Aorta (tissue), 5 donors: ENCODE results near the gene MOB3B. TPM values are rescaled to one million over a fixed set of nuclear protein-coding genes. Genes with fewer than 3 reads are reported as not detected.

ENCODE experiments used
- ATAC-seq: fragments of 200-7000 bp; cut with Tn5 transposase; one replicate; pipeline ENCODE4 v1.9.1; 2022; ENCODE audit warnings: moderate library complexity; ENCODE audit not compliant: low FRiP score
- DNase-seq, 2 donors: peaks; one replicate each; pipeline ENCODE4 v3.0.0-alpha.2; 2020
- H3K27ac ChIP-seq, 2 donors: one replicate each; pipeline ENCODE4 v1.5.1; 2013; ENCODE audit warnings: low read length in 2 of 2, mild to moderate bottlenecking in 2 of 2, moderate library complexity in 2 of 2, control low read depth in 1 of 2, inconsistent platforms in 1 of 2, low read depth in 1 of 2
- H3K27me3 ChIP-seq, 2 donors: one replicate each; pipeline ENCODE4 v1.6.1; 2013; ENCODE audit warnings: control low read depth in 1 of 2, low read length in 1 of 2, mild to moderate bottlenecking in 1 of 2, moderate library complexity in 1 of 2; ENCODE audit not compliant: insufficient read depth in 2 of 2, control insufficient read depth in 1 of 2
- H3K36me3 ChIP-seq, 2 donors: one replicate each; pipeline ENCODE4 v1.6.1; 2013; ENCODE audit warnings: control low read depth in 1 of 2, low read length in 1 of 2, mild to moderate bottlenecking in 1 of 2; ENCODE audit not compliant: insufficient read depth in 2 of 2, control insufficient read depth in 1 of 2
- H3K4me1 ChIP-seq, 2 donors: one replicate each; pipeline ENCODE4 v1.6.1; 2013; ENCODE audit warnings: low read length in 2 of 2, control low read depth in 1 of 2, mild to moderate bottlenecking in 1 of 2, moderate library complexity in 1 of 2; ENCODE audit not compliant: insufficient read depth in 2 of 2, control insufficient read depth in 1 of 2
- H3K4me3 ChIP-seq, 2 donors: one replicate each; pipeline ENCODE4 v1.5.1; 2013; ENCODE audit warnings: low read length in 2 of 2, control low read depth in 1 of 2, mild to moderate bottlenecking in 1 of 2
- H3K9me3 ChIP-seq: one replicate; pipeline ENCODE4 v1.6.1; 2013; ENCODE audit warnings: mild to moderate bottlenecking, low read length; ENCODE audit not compliant: control insufficient read depth
- WGBS, 2 donors: extraction: QIAGEN DNeasy Blood & Tissue Kit; methylation state at CpG; one replicate each; pipeline ENCODE4 v1.1.7; 2013; 5-methylcytosine and 5-hydroxymethylcytosine counted together
- intact Hi-C, 2 donors: fragments of 100-400 bp; cut with DNase I; formaldehyde crosslinking; loops; one replicate each; pipeline versions ENCODE4 v1.14.2 to v1.15.0; 2022
- polyA plus RNA-seq, 2 donors: library from polyadenylated mRNA; stranded (reverse); fragments of 200-250 nt; gene quantifications; one replicate each; pipeline ENCODE4 v1.2.3, GENCODE V29; 2013
- total RNA-seq, 2 donors: library from RNA; stranded (reverse); fragmentation: NEBNext Ultra II Directional; extraction: Animal tissue kit (Norgen Biotek cat#: 25700); gene quantifications; one replicate each; pipeline ENCODE4 v1.2.1, GENCODE V29; 2021
- donor health status: healthy with polysubstance abuse.
- donor health status: Bipolar disorder and iron deficiency.
- donor health status: DM: no; HTN: no; CAD: no.
- donor health status: DM: no; HTN: no; CAD: no.
- donor health status: DM: yes; HTN: yes; CAD: no.

MOB3B gene
- total and polyA plus RNA-seq, 4 donors, result 3.0 to 9.0 (median 5.8) TPM

DNA sequence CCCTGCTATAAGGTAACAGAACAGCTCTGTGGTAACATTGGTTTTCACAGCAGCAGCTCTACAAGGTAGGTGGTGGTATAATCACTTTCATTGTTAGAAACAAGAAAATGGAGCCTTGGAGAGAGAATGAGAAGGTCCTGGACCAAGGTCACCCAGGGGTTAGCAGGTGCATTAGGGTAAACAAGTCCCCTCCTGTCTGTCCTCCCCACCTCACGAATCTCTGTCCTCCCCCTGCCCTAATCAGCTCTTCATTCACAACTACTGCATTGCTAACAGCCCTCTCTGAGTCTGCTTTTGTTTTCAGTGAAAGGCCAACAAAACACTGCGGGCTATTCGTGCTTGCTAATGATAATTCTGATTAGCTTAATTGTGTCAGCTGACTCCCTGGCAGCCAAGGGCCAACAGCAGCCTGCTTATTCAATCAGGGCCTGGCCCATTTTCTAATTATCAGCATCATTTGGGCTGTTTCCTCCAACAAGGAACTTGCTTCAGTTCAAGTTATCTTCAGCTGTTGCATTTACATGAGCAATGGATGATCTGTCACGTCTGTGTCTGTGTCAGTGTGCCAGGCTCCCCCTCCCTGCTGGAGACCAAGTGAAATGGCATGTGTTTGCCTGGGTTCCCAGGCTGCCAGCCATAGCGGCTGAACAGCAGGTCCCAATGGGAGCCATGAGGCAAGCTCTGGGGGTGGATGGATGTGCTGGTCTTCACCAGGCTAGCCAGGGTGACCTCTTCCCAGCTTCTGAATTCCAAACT, 176.0 kb downstream of the MOB3B start:
- Histone ChIP-seq H3K27ac (no peak overlapping the region), H3K4me1 (peaks cover 2 to 5% of the 10 kb centered on the region in 2 donors), H3K9me3 (no peaks in the 10 kb centered on the region), H3K36me3 (no peaks in the 10 kb centered on the region), H3K27me3 (no peaks in the 10 kb centered on the region), H3K4me3 (no peak overlapping the region)
- DNase-seq (peak in 1 of 2 donors; percentile 61), ATAC-seq (peak; percentile 29)
- intact Hi-C loops, result no loop called here
- 62 to 73% methylated on average over 4 to 5 of the region's 5 CpGs for WGBS, 2 donors

DNA sequence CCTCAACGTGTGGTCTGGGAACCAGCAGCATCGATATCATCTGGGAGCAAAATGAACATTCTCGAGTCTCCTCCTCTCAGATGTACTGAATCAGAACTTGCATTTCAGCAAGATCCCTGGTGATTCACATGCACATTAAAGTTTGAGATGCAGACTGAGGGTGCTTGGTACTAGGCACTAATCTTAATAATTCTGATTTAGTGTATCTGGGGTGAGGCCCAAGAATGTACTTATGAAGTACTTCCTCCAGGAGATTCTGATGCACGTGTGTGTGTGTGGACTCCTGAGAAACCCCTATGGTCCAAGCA, 176.5 kb downstream of the MOB3B start:
- DNase-seq, result no peak
- Histone ChIP-seq H3K9me3 (no peaks in the 10 kb centered on the region), H3K4me3 (no peak overlapping the region), H3K27ac (no peak overlapping the region), H3K27me3 (no peaks in the 10 kb centered on the region), H3K4me1 (peaks cover 3 to 5% of the 10 kb centered on the region in 2 donors), H3K36me3 (no peaks in the 10 kb centered on the region)
- 62 to 79% methylated on average over 4 of the region's 4 CpGs for WGBS, 2 donors
- no peak for ATAC-seq
- intact Hi-C loops, result no loop called here

DNA sequence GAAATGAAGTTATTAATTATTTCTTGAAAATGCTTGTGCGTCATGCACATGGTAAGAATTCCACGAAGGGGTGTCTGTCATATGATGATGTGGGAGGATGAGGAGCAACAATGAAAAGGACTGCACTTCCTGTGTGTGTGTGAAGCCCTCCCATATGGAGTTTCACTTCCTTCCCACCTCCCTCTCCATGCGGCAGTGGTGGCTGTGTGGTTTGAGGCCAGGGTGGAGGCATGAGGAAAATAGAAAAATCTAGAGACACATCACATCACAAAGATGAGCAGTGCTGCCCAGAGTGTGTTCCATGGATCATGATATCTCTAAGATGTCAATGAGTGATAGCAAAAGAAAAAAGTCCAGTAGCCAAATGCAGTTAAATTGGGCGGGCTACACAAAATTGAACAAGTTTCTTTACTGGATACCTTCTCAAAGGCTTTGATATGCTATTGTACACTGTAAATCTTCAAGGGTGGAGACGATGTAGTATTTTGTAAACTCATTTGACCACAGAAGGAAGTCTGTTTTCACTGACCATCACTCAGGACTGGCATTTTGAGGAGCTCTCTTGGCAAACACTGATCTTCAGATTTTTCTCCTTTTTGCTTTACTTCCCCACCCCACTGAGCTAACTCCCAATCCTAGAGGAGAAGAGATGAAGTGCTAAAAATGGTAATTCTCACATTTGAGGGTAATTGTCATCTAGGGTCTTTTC, 177.0 kb downstream of the MOB3B start:
- peaks cover 3 to 5% of the 10 kb centered on the region in 2 donors for H3K4me1 ChIP-seq
- ATAC-seq, result no peak
- no peaks in the 10 kb centered on the region for H3K9me3 ChIP-seq
- no peaks in the 10 kb centered on the region for H3K27me3 ChIP-seq
- no peak overlapping the region for H3K4me3 ChIP-seq
- peak in 1 of 2 donors; percentile 69 for DNase-seq
- intact Hi-C loops, result no loop called here
- H3K36me3 ChIP-seq, result no peaks in the 10 kb centered on the region
- no peak overlapping the region for H3K27ac ChIP-seq
- WGBS, 2 donors, result 93% methylated on average over 5 of the region's 5 CpGs

DNA sequence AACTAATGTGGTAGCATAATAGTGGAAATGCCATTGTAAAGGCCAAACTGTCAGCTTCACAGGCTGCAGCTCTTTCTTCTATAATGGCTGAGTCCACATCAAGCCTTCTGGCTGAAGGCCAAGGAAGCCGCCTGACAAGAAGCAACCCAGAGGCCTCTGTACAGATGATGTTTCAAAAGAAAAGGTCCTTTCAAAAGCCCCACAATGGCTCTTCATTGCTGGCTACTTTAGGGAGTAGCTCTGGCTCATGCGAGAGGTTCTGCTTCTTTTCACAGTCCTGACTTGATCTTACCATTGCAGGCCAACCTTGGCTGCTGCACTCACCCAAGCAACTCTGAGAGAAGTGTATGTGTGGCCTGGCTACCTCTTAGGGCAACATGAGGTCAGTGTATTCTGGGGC, 178.2 kb downstream of the MOB3B start:
- DNase-seq, result peak in 1 of 2 donors; percentile 63
- no peak for ATAC-seq
- Histone ChIP-seq H3K27ac (no peak overlapping the region), H3K4me1 (peaks cover 3 to 5% of the 10 kb centered on the region in 2 donors), H3K27me3 (no peaks in the 10 kb centered on the region), H3K9me3 (no peaks in the 10 kb centered on the region), H3K36me3 (no peaks in the 10 kb centered on the region), H3K4me3 (no peak overlapping the region)
- 41 to 50% methylated on average over 2 of the region's 2 CpGs for WGBS, 2 donors
- intact Hi-C loops, result no loop called here

DNA sequence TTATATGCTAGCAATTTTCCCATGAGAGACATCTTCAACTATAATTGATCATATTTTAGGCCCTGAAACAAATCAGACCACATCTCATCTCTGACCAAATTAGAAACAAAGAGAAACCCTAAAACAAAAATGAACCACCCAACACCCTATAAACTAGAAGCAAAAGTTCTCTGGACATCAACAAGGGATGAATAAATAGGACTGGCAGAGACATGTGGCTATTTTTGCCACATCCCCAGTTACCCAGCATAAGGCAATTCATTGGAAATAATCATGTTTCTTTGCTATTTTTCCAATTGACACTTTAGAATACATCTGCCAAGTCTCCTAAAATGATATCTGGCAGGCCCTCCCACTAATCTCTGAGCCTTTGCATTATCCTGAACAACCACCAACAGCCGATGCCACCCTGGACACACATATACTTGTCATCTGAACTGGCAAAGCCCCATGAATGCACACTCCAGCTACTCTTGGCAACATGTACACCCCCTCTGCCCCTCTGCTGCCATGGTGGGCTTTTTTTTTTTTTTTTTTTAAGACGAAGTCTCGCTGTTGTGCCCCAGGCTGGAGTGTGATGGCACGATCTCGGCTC, 179.1 kb downstream of the MOB3B start:
- no peaks in the 10 kb centered on the region for H3K36me3 ChIP-seq
- no peak overlapping the region for H3K27ac ChIP-seq
- ATAC-seq (no peak), DNase-seq (no peak)
- H3K4me1 ChIP-seq, result peaks cover 3 to 5% of the 10 kb centered on the region in 2 donors
- H3K4me3 ChIP-seq, result no peak overlapping the region
- no peaks in the 10 kb centered on the region for H3K9me3 ChIP-seq
- intact Hi-C loops, result no loop called here
- WGBS, 2 donors, result 68 to 85% methylated on average over 5 of the region's 5 CpGs
- no peaks in the 10 kb centered on the region for H3K27me3 ChIP-seq

DNA sequence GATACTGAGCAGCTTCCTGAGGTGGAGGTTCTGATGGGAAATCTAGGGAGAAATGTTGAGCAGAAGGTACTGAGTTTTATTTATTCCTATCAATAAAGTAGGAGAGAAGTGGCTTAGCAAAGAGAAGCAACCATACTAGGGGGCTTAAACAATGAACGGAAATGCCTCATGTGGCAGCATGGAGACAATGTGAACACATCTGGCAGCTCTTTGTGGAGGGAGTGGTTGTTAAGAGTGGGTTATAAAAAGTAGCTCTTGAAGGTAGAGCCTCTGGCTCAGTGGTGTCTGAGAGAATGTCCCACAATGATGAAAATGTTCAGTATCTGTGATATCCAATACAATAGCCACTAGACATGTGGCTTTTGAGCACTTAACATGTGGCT, 179.9 kb downstream of the MOB3B start:
- DNase-seq (no peak), ATAC-seq (no peak)
- Histone ChIP-seq H3K27ac (no peak overlapping the region), H3K9me3 (no peaks in the 10 kb centered on the region), H3K4me1 (peaks cover 3 to 5% of the 10 kb centered on the region in 2 donors), H3K27me3 (no peaks in the 10 kb centered on the region), H3K36me3 (no peaks in the 10 kb centered on the region), H3K4me3 (no peak overlapping the region)
- 92 to 97% methylated on average over 1 of the region's 1 CpG for WGBS, 2 donors
- intact Hi-C loops, result no loop called here

DNA sequence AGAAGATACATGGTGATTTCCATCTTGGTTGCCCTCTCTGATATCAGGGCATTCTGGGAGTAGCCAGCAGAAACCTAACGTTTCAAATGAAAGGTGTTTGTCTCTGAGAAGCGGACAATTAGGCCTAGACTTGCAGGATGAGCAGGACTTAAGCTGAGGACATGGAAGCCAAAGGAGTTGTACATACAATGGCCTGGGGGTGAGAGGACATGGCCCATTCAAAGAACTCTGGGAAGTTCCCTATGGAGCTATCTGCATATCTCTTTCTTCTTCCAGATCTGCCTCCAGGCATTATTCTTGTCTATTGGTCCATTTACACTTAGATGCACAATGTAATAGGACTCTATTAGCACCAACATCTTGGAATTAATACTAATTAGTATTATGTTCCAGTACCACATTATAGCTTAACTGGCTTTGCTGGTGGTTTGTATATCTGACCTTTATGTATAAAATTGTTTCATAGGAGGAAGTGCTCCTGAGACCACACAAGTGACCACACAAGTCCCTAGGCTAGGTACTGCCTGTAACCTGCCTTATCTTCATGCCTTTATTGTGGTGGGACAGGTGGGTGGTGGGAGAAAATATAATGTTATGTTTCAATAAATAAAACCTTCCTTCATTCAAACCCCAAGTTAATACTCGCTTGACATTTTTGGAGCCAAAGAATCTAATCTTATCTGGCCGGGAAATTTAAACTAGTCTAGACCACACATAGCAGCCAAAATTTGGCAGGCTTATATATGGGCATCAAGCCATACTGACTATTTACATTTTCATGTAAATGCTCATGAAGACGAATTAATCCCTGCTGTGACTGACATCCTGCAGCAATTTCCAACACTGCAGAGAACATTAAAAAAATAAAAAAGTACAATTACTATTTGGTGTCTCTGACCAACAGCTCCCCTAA, 180.6 kb downstream of the MOB3B start:
- intact Hi-C loops, result no loop called here
- H3K4me3 ChIP-seq, result no peak overlapping the region
- H3K27me3 ChIP-seq, result no peaks in the 10 kb centered on the region
- DNase-seq, result no peak
- H3K9me3 ChIP-seq, result no peaks in the 10 kb centered on the region
- H3K4me1 ChIP-seq, result peaks cover 3 to 5% of the 10 kb centered on the region in 2 donors
- H3K27ac ChIP-seq, result peak overlapping the region in 1 of 2 donors; percentile 29
- H3K36me3 ChIP-seq, result no peaks in the 10 kb centered on the region
- WGBS, 2 donors, result 36 to 42% methylated on average over 5 of the region's 5 CpGs
- no peak for ATAC-seq

DNA sequence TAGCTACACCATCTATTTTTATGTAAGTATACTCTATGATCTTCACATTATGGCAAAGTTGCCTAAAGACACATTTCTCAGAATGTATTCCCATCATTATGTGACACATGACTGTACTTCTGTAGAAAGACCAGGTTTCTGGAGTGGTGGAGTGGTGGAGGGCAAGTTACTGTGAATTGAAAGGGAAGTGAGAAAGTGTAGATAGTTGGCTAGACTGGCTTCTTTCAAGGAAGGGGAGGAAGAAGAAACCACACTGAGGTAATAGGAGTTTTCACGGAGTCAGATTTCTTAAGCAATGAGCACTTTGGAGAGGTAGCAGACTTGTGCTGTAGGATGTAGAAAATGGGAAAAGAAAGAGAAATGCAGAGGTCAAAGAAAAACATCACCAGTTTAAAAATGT, 181.7 kb downstream of the MOB3B start:
- DNase-seq, result no peak
- WGBS, 2 donors, result 96 to 100% methylated on average over 1 of the region's 1 CpG
- no peaks in the 10 kb centered on the region for H3K36me3 ChIP-seq
- peaks cover 3 to 5% of the 10 kb centered on the region in 2 donors for H3K4me1 ChIP-seq
- no peak overlapping the region for H3K27ac ChIP-seq
- ATAC-seq, result no peak
- intact Hi-C loops, result no loop called here
- H3K4me3 ChIP-seq, result no peak overlapping the region
- H3K9me3 ChIP-seq, result no peaks in the 10 kb centered on the region
- no peaks in the 10 kb centered on the region for H3K27me3 ChIP-seq
